HG03439 (cell line): ENCODE data around the gene FHAD1.

ENCODE experiments used
- ATAC-seq: cut with Tn5 transposase; IDR thresholded peaks from one replicate; pipeline ENCODE4 v1.9.1; 2021; ENCODE audit warnings: mild to moderate bottlenecking, moderate library complexity; ENCODE audit not compliant: unreplicated experiment

Gene FHAD1

DNA sequence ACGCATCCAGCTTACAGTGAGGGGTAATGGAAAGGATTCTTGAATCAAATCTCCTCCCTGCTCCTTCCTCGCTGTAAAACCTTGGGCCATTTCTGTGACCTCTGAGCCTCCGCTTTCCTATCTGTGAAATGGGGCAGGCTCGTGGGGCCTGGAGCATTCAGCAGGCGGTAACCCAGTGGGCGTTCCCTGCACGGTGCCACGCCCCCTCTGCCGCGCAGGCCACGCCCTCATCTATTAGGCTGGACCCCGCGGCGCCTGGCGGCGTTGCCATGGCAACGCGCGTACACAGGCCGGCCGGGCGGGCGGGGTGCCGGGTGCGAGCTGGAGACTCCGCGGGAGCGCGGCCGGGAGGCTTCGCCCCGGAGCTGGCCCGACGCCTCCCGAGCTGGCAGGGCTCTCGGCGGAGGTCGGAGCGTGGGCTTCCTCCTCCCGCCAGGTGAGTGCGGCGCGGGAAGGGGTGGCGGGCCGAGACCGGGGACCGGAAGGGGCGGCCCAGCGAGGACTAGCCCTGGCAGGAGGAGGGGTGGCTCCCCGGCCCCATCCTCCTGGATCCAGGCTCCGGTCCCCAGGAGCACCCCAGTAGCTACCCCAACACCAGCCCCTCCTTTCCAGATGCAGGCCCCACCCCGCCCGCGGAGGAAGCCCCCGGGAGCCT, at the start of gene FHAD1:
Gene FHAD1 (plus strand): TSS at position 264 of the 655 bp plus-strand sequence. CDS start 4,562 bp downstream, outside the sequence.
- ATAC-seq = no peak

GRCh38 chr1:15197591-15198447, 49.2 kb upstream of the FHAD1 start:
- ATAC-seq = no peak

GRCh38 chr1:15198684-15199083, 48.3 kb upstream of the FHAD1 start:
- ATAC-seq = no peak

GRCh38 chr1:15201221-15201620, 45.8 kb upstream of the FHAD1 start:
- no peak for ATAC-seq

- no peak for ATAC-seq
These were observed 45.0 kb upstream of the FHAD1 start for GRCh38 chr1:15201849-15202551.

DNA sequence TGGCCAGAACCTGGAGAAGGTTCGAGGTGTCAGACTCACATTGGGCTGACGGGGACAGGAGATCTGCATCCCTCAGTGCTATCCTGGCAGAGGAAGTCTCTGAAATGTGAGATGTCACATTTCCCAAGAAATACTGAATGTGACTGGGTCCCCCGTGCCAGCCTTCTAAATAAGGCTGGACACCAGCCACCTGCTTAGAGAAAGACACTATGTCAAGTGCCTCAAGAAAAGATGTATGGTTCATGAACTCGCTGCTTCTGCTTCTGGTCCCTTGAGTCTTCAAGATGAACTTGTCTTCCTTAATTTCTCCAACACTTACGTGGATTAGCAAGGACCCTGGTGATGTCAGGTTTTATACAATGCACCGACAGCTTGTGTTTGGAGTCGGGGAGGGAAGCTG, 42.1 kb upstream of the FHAD1 start:
- ATAC-seq = no peak

DNA sequence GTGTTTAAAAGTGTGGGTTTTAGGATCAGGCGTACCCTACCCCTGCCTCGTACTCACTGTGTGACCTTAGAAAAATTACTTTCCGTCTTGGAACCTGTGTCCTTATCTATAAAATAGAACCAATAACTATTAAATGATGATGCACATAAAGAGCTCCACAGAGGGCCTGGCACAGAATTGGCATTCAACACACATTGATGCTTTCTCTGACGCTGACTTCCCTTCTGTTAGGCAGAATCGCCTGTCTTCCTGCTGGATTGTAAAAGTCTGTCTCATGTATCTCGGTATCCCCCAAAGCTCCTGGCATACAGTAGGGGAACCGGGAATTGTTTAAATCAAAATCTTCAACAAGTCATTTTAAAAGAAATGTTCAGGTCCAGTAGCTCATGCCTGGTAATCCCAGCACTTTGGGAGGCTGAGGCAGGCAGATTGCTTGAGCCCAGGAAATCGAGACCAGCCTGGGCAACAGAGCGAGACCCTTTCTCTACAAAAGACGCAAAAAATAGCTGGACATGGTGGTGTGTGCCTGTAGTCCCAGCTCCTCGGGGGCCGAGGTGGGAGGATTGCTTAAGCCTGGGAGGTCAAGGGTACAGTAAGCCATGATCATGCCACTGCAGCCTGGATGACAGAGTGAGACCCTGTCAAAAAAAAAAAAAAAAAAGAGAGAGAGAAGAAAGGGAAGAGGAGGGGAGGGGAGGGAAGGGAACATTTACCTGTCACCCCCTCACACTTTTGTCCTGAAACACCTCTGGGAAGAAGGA, 41.3 kb upstream of the FHAD1 start:
- no peak for ATAC-seq

DNA sequence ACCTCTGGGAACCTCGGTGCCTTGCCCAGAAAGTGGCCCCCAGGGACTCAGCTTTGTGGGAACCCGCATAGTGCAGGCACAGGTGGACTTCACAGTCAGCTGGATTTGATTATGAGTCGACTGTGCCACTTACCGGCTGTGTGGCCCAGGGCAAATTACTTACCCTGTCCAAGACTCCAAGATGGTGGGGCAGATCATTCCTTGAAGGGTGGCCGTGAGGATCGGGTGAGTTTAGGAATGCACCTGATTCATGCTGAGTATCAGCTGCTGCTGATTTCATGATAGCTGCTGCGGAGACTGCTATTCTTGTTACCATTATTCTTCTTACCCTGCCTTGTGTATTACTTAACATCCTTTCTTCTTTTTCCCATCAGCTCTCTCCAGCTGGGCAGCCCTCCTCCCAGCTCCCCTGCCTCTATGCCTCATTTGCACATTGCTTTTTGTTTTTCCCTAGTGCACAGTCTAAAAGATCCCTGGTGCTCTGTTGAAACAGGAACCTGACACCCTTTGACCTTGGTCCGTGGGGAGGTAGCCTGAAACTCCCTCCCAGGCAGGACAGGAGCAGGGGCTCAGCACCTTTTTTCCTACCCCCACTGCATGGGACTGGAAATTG, 40.5 kb upstream of the FHAD1 start:
- no peak for ATAC-seq

GRCh38 chr1:15207031-15207828, 39.8 kb upstream of the FHAD1 start:
- no peak for ATAC-seq

GRCh38 chr1:15207829-15208429, 39.1 kb upstream of the FHAD1 start:
- ATAC-seq = no peak

DNA sequence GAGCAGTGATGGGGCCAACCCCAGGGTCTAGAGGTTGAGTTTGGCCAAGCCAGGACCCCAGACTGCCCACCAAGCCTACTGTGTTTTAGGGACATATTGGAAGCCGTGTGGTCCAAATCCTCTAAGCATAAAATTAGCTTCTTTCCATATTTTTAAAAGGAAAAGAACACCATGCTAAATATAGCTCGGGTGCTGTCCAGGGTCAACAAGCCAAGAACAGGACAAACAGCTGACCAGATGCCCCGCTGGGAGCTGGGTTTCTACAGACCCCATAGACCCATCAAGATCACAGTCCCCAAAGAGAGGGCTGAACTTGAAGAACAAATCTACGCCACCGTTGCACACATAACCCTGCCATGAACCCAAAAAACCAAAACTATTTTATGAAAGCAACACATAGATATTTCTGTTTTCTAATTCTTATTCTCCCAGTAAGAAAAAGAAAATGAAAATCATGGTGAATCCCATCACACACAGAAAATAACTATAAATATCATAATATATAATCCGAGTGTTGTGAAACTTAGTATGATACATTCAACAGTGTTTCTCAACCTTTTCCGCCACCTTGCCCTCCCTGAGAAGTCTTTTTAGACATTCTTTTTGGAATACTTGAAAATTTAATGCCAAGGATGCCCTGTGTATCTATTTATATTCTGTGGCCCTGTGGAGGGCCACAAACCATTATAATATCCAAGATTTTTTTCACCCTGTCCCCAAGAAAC, 36.2 kb upstream of the FHAD1 start:
- ATAC-seq = no peak

DNA sequence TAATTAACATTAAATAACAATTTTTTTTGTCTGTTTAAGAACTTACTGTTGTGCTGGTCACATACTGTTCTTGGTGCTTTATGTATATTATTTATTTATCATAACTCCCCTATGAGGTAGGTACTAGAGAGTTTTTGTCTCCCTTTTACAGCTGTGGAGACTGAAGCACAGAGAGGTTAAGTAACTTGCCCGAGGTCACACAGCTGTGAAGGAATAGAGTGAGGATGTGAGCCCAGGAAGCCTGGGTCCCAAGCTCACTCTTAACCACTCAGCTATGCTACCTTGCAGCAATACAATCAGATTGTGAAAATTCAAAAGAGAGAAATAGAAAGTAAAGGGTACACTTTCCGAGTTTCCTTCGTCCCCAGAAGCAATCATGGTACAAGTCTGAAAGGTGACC, 35.6 kb upstream of the FHAD1 start:
- no peak for ATAC-seq

- ATAC-seq = no peak
These were observed 34.6 kb upstream of the FHAD1 start for GRCh38 chr1:15212216-15212953.

GRCh38 chr1:15212954-15213291, 34.1 kb upstream of the FHAD1 start:
- ATAC-seq = no peak

DNA sequence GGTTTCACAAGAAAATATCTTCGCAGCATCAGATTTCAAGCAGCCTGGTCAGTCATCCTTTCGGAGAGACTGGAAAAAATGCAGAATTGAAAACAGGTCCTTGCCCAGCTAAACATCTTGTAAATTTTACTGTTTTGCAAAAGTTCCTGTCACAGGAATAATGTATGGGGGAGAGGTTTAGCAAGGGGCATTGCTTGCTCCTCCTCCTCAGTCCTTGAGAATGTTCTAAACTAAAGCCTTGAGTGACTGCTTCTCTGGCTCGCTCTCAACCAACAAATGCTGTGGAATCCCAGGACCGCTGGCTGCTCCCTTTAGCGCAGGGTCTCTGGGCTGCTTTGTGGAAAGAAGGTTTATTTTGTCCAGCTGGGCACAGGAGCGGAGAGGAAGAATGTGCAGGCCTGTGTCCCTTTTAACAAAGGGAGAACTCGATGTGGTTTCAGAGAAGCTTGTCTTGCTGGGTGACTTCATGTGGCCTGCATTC, 33.6 kb upstream of the FHAD1 start:
- ATAC-seq = no peak

- no peak for ATAC-seq
These were observed 32.5 kb upstream of the FHAD1 start for GRCh38 chr1:15214527-15214926.

DNA sequence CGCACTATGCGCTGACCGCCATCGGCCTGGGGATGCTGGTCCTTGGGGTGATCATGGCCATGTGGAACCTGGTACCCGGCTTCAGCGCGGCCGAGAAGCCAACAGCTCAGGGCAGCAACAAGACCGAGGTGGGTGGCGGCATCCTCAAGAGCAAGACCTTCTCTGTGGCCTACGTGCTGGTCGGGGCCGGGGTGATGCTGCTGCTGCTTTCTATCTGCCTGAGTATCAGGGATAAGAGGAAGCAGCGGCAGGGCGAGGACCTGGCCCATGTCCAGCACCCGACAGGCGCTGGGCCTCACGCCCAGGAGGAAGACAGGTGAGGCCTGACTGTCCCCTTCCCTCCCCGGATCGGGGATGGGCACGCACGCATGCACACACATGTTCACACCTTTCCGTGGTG, 31.9 kb upstream of the FHAD1 start:
- ATAC-seq = no peak

DNA sequence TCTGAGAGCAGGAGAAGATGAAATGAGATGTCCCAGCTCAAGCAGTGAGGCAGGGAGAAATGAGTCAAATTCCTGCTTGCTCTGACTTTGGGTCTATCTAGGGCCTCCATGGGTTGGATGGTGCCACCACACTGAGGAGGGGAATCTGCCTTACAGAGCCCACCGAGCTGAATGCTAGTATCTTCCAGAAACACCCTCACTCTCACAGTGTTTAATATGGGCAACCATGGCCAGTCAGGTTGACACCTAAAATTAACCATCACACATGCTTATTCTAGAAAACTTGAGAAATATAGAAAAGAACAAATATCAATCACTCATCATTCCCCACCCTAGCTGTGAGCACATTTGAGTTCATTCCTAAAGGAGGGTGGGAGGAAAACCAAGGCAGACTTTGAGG, 29.4 kb upstream of the FHAD1 start:
- no peak for ATAC-seq
